LNCaP clone FGC (cell line): Measurements from ENCODE around the gene F13B.
"Not testable (repeated sequence)": the region's sequence is repeated elsewhere in the genome, so short reads cannot be mapped to it uniquely, and the experiment has no call there.

Experiments used
- DNase-seq: peaks from one replicate; pipeline ENCODE4 v3.0.0-alpha.2; 2011; ENCODE audit warnings: low read depth
- H3K4me3 ChIP-seq: 2 replicates; pipeline ENCODE4 v1.5.1; 2011; ENCODE audit warnings: mild to moderate bottlenecking, low read depth, low read length, control low read depth
- TF ChIP-seq, protein P1 (sequence below): IDR thresholded peaks from 2 replicates; pipeline ENCODE4 v1.5.1; 2012; ENCODE audit warnings: mild to moderate bottlenecking; ENCODE audit not compliant: control insufficient read depth, insufficient read depth; ENCODE audit errors: extremely low read depth

F13B gene

DNA sequence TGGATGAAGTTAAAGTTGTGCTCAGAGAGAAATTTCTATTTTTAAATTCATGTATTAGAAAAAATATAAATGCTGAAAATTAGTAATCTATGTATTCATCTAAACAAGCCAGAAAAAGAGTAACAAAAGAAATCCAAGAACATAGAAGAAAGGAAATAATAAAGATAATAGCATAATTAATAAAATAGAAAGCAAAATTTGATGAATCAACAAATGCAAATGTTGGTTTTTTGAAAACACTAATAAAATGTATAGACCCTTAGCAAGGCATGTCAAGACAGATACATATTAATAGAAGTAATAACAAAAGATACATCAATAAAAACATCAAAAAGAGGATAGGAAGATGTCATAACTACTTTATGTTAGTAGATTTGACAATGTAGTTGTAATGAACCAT, 18.0 kb downstream of the F13B start:
- no peak for DNase-seq
- TF ChIP-seq, protein P1, sequence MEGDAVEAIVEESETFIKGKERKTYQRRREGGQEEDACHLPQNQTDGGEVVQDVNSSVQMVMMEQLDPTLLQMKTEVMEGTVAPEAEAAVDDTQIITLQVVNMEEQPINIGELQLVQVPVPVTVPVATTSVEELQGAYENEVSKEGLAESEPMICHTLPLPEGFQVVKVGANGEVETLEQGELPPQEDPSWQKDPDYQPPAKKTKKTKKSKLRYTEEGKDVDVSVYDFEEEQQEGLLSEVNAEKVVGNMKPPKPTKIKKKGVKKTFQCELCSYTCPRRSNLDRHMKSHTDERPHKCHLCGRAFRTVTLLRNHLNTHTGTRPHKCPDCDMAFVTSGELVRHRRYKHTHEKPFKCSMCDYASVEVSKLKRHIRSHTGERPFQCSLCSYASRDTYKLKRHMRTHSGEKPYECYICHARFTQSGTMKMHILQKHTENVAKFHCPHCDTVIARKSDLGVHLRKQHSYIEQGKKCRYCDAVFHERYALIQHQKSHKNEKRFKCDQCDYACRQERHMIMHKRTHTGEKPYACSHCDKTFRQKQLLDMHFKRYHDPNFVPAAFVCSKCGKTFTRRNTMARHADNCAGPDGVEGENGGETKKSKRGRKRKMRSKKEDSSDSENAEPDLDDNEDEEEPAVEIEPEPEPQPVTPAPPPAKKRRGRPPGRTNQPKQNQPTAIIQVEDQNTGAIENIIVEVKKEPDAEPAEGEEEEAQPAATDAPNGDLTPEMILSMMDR, result no peak
- H3K4me3 ChIP-seq, result no peak overlapping the region

GRCh38 chr1:197042676-197043341, 24.3 kb downstream of the F13B start:
- no peak overlapping the region for H3K4me3 ChIP-seq
- TF ChIP-seq, protein P1, result no peak
- peak; percentile 85 for DNase-seq

DNA sequence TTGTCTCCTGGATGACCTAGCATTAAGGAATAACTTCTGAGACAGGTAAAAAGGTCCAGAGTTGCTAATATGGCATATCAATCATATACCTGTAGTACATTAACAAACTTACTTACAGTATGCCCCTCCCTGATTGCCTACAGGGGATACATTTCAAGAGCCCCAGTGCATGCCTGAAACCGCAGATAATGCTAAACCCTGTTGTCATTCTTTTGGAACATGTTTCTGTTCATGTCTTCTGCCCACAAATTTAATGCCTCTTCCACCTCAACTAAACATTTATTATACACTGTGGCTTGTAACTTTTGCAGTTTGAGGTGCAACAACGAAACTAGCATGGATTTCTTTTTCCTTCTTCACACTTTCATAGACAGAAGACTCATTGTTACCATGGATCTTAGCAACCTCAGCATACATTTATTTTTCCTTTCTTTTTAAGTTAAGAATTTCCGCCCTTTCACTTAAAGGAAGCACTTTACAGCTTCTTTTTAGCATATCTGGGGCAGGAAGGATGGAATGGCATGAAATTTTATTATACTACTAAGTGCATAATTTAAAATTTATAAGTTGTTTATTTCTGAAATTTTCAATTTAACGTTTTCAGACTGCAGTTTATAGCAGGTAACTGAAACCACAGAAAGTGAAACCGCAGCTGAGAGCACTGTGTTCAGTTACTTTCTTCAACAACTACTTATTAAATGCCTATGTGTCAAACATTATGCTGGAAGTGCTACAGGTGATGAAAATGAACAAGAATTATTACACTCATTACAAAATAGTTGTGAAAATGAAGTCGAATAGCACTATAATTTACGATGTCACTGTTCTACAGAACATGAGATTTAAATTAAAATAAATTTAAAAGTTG, 25.3 kb downstream of the F13B start:
- TF ChIP-seq, protein P1, result no peak
- no peak for DNase-seq
- H3K4me3 ChIP-seq, result no peak overlapping the region

DNA sequence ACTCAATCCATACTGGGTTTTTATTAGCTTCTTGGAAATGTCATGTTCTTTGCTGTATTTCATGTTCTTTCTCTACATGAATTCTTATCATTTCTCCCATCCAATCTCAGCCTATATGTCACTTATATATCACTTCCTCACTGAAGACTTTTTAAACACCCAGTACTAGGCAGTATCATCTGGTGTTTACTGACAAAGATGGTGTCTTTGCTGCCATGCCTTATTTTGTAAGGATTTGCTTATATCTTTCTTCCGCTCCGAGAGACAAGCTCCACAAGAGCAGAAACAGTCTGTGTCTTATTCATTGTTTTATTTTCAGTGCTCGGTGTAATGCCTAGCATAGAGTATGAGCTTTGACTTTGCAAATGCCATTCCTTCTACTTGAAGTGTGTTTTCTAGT, 30.2 kb downstream of the F13B start:
- TF ChIP-seq, protein P1, result no peak
- no peak overlapping the region for H3K4me3 ChIP-seq
- no peak for DNase-seq

GRCh38 chr1:197034631-197035339, 32.3 kb downstream of the F13B start:
- DNase-seq, H3K4me3 ChIP-seq: not testable (repeated sequence)

- TF ChIP-seq, protein P1, result no peak
- no peak for DNase-seq
- no peak overlapping the region for H3K4me3 ChIP-seq
Observed at GRCh38 chr1:197029749-197030148, 37.3 kb downstream of the F13B start.

- TF ChIP-seq, protein P1, result no peak
- H3K4me3 ChIP-seq, result no peak overlapping the region
- peak; percentile 21 for DNase-seq
Observed at GRCh38 chr1:197027359-197027758, 39.7 kb downstream of the F13B start.
